HL-60/S4 treated with phorbol 12-myristate 13-acetate at 8.2 ng/mL for 4 days and 3 days (cell line): Measurements from ENCODE around the gene CNTNAP1.

Experiments
- in situ Hi-C: fragments of 300-500 bp; cut with MboI; formaldehyde crosslinking; loops from 2 replicates; pipeline ENCODE4 v1.15.0; 2022; ENCODE audit warnings: low sequenced_read_pairs

The CNTNAP1 gene

DNA sequence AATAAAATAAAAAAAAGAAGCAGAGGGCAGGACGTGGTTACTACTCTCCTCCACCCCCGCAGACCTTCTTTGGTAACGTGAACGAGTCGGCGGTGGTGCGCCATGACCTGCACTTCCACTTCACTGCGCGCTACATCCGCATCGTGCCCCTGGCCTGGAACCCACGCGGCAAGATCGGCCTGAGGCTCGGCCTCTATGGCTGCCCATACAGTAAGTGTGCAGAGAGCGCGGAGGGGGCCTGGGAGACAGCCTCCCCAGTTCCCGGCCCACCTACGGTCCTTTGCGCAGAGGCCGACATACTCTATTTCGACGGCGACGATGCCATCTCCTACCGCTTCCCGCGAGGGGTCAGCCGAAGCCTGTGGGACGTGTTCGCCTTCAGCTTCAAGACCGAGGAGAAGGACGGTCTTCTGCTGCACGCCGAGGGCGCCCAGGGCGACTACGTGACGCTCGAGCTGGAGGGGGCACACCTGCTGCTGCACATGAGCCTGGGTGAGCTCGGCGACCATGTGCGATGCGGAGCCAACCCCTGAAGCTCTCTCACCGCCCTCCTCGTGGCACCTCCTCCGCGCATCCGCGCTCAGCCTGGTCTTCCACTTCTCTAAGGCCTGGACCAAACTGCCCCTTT is 2.7 kb downstream of the CNTNAP1 start:
- in situ Hi-C loops, result no loop called here

DNA sequence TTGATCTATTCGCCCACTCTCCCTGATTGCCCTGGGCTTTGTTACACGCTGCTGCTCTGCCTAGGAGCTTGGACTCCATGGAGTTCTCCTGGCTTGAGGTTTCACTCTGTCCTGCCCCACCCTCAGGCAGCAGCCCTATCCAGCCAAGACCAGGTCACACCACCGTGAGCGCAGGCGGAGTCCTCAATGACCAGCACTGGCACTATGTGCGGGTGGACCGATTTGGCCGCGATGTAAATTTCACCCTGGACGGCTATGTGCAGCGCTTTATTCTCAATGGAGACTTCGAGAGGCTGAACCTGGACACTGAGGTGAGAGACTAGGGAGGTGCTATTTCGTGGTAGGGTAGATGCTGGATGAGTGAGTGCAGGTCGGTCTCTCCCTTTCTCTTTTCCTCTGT is 3.5 kb downstream of the CNTNAP1 start:
- in situ Hi-C loops, result no loop called here

DNA sequence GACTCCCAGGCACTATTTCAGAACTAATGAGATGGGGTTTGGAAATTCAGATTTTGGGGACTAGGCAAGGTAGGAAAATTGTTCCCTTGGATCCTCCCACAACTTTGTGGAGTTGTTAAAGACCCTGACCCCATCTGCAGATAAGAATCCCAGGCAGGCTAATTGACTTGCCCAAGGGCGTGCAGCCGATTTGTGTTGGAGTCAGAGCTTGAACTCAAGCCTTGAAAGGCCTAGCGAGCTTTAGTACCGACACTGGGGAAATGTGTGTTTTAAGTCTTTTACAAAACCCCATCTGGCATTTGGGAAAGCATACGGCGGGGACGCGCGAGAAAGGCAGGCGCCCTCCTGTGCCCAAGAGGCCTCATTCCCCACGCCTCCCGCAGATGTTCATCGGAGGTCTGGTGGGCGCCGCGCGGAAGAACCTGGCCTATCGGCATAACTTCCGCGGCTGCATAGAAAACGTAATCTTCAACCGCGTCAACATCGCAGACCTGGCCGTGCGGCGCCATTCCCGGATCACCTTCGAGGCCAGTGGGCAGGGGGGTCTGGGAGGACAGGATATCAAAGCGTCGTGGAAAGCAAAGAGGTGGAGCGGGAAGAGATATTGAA is 4.3 kb downstream of the CNTNAP1 start:
- in situ Hi-C loops, result no loop called here

- in situ Hi-C loops, result no loop called here
Observed at GRCh38 chr17:42687707-42688320, 5.5 kb downstream of the CNTNAP1 start.

DNA sequence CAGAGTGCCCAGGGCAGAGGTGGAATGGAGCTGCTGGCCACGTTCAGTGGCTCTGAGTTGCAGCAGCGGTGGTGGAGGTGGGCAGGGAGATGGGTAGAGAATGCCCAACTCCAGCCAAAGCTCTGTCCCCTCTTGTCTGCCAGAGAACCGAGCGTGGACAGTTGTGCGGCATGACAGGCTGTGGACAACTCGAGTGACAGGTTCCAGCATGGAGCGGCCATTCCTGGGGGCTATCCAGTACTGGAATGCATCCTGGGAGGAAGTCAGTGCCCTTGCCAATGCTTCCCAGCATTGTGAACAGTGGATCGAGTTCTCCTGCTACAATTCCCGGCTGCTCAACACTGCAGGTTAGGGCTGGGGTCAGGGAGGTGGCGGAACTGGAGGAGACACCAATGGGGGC is 8.3 kb downstream of the CNTNAP1 start:
- in situ Hi-C loops, result no loop called here

DNA sequence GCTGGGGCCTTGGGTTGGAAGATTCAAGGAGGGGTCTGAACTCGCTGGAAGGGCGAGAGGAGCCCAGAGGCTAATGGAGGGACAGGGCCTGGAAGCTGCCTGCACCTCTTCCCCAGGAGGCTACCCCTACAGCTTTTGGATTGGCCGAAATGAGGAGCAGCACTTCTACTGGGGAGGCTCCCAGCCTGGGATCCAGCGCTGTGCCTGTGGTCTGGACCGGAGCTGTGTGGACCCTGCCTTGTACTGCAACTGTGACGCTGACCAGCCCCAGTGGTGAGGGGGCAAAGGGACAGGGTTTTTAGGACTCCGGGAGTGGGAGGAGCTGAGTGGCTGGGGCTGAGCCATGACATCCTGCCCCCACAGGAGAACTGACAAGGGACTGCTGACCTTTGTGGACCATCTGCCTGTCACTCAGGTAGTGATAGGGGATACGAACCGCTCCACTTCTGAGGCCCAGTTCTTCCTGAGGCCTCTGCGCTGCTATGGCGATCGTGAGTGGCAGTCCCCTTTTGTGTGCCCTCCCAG is 8.8 kb downstream of the CNTNAP1 start:
- in situ Hi-C loops, result no loop called here

GRCh38 chr17:42692489-42692888 is 10.2 kb downstream of the CNTNAP1 start:
- in situ Hi-C loops, result no loop called here

- in situ Hi-C loops, result no loop called here
Observed at GRCh38 chr17:42694524-42694923, 12.2 kb downstream of the CNTNAP1 start.

DNA sequence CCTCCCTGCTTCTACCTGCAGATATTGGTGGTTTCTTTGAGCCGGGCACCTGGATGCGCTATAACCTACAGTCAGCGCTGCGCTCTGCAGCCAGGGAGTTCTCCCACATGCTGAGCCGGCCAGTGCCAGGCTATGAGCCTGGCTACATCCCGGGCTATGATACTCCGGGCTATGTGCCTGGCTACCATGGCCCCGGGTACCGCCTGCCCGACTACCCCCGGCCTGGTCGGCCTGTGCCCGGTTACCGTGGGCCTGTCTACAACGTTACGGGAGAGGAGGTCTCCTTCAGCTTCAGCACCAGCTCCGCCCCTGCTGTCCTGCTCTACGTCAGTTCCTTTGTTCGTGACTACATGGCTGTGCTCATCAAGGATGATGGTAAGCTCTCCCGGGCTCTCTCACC is 13.2 kb downstream of the CNTNAP1 start:
- in situ Hi-C loops, result no loop called here

GRCh38 chr17:42697108-42697811 is 14.9 kb downstream of the CNTNAP1 start:
- in situ Hi-C loops, result no loop called here

DNA sequence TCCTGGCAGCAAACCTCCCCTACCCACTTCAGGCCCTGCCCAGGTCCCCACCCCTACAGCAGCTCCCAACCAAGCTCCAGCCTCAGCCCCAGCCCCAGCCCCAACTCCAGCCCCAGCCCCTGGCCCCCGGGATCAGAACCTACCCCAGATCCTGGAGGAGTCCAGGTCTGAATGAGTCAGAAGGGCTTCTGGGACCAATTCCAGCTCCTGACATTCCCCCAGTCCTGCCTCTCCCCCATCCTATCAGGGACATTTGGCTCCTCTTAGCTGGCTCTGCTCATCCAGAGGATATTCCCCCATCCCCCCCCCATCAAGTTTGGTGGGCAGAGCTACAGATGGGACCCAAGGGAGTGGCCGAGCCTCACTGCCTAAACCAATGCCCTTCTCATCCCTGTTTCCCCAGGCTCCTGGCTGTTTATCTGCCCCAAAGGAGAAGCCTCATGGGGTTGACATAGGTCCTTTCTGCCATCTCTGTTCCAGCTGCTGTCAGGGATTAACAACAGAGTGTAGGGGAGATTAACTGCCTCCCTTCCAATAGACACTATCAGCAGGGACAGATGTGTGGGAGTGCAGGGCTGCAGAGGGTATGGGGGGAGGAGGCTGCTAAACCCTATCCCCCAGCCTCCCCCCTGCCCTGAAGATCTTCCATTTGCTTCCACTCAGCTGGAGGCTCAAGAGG is 16.5 kb downstream of the CNTNAP1 start:
- in situ Hi-C loops, result no loop called here

DNA sequence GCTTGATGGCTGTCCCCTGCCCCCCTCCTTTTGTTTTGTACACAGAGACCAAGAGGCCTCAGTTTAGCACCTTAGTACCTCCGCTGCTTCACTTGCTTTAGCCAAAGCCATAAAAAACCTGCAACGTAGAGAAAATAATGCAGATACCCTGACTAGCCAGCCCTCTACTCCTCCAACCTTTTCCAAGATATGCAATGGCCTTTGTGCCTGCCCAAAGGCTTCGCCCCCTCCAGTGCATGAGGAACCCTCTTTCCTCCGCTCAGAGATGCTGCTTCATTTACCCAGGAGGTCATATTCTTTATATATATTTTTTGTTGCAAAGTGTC is 17.0 kb downstream of the CNTNAP1 start:
- in situ Hi-C loops, result no loop called here

- in situ Hi-C loops, result loop anchor here (25.0 kb wide), 1 partner anchor 237 kb away; no protein-coding TSS in a partner anchor
Observed at GRCh38 chr17:42700586-42701289, 18.4 kb downstream of the CNTNAP1 start.

GRCh38 chr17:42702446-42702845 is 20.1 kb downstream of the CNTNAP1 start:
- in situ Hi-C loops, result loop anchor here (25.0 kb wide), 1 partner anchor 235 kb away; no protein-coding TSS in a partner anchor

DNA sequence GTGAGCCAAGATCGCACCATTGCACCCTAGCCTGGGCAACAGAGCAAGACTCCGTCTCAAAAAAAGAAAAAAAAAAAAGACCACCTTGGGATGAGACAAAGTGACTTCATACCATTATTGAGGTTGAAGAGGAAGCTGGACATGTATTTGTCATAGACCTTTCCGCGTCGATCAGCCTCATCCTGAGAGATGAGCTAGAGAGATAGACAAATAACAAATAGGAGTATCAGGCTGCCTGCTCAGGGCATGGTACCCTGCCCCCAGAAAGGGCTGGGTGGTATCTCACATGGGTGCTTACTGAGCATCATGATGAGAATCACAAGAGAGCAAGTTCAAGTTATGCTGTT is 22.1 kb downstream of the CNTNAP1 start:
- in situ Hi-C loops, result loop anchor here (25.0 kb wide), 1 partner anchor 233 kb away; no protein-coding TSS in a partner anchor

GRCh38 chr17:42704837-42705494 is 22.6 kb downstream of the CNTNAP1 start:
- in situ Hi-C loops, result loop anchor here (25.0 kb wide), 1 partner anchor 232 kb away; no protein-coding TSS in a partner anchor

- in situ Hi-C loops, result loop anchor here (25.0 kb wide), 1 partner anchor 231 kb away; no protein-coding TSS in a partner anchor
Observed at GRCh38 chr17:42706732-42707131, 24.4 kb downstream of the CNTNAP1 start.

DNA sequence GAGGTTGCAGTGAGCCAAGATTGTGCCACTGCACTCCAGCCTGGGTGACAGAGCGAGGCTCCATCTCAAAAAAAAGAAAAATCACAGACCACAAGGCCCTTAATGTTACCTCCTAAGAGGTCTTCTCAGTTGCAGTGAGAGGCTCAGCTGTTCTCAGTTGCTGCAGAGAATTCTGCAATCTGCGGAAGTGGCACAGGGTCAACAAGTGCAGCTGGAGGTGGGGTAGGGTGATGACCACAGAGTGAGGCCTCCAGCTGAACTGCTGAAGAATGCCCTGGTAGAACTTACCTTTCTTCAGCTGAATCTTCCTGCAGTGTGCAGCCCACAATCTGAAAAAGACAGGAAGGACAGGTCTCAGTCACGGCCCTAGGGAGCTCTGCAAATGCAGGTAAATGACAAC is 26.3 kb downstream of the CNTNAP1 start:
- in situ Hi-C loops, result loop anchor here (25.0 kb wide), 1 partner anchor 229 kb away; no protein-coding TSS in a partner anchor

DNA sequence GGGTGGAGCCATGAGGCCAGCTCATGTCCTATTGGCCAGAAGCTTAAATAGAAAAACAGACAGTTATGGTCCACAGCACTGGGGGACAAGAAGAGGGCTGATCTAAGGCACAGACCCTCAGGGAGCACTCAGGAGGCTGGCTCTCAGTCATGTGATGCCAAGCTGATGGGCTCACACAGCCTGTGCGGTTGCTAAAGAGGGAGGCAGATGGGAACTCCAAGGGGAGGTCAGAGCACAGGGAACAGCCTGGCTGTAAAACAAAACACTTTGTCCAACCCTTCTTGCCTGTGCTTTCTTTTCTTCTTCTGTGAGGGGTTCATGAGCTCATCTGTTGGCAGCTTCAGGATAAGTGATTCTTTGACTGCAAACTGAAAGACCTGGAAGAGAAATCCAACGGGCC is 27.2 kb downstream of the CNTNAP1 start:
- in situ Hi-C loops, result loop anchor here (25.0 kb wide), 1 partner anchor 228 kb away; no protein-coding TSS in a partner anchor
